GM18520 (cell line): Measurements from ENCODE around the gene XPNPEP2.

Experiments used
- ATAC-seq: cut with Tn5 transposase; IDR thresholded peaks from one replicate; pipeline ENCODE4 v1.9.1; 2021; ENCODE audit not compliant: unreplicated experiment

Gene XPNPEP2

DNA sequence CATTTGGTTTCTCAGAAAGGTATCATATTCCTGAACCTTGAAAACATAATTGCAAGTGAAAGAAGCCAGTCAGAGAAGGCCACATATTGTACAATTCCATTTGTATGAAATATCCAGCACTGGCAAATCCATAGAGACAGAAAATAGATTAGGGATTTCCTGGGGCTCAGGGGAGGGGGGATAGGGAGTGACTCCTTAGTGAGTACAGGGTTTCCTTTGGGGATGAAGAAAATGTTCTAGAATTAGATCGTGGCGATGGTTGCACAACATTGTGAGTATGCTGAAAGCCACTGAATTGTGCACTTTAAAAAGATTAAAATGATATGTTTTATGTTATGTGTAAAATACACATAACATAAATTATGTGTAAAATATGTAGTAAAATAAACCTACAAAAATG, 10.3 kb downstream of the XPNPEP2 start:
- ATAC-seq: no peak

DNA sequence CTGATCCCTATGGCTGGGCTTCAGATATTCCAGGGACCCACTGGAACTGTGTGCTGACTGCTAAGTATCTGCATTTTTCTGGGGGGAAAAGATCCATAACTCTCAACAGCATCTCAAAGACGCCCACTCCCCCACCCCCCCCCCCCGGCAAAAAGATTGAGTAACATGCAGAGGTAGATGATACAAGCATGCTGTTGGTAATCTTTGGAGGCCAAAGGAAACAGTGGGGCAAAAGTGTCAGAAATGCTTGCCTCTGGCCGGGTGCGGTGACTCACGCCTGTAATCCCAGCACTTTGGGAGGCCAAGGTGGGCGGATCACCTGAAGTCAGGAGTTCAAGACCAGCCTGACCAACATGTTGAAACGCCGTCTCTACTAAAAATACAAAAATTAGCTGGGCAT, 12.2 kb downstream of the XPNPEP2 start:
- ATAC-seq: no peak

DNA sequence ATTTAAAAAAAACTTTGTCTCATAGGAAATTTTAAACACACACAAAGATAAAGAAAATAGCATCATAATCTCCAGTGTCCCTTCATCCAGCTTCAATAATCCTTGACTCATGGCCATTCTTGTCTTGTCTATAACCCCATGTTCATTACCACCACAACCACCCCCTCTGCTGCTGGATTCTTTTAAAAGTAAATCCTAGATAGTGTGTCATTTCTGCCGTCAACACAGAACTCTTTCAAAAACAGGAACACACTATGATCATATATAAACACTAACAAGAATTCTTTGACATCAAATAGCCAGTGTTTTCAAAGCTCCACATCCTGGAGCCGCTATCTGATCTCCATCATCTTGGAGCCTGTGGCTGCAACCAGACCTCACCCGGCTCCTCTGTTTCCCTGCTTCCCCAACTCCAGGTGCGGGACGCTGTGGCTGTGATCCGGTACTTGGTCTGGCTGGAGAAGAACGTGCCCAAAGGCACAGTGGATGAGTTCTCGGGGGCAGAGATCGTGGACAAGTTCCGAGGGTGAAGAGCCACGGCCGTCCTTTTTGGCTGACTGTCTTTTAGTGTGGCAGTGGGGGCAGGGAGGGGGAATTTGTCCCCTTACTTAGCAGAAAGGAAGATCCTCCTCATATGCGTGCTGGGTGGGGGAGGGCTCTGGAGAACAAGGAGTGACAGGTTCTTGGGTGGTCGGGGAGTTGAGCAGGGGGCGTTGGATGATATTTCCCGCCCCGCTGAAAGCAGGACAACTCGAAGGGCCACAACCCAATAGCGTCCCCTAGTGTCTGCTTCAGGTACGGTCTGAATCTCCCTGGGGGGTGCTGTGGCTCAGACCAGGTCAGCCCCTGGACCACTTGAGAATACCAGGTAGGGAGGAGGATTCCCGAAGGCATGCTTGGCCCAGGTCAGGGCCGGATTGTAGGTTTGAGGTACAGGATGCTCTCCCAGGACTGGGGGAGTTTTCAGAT, 15.6 kb downstream of the XPNPEP2 start:
- no peak for ATAC-seq

DNA sequence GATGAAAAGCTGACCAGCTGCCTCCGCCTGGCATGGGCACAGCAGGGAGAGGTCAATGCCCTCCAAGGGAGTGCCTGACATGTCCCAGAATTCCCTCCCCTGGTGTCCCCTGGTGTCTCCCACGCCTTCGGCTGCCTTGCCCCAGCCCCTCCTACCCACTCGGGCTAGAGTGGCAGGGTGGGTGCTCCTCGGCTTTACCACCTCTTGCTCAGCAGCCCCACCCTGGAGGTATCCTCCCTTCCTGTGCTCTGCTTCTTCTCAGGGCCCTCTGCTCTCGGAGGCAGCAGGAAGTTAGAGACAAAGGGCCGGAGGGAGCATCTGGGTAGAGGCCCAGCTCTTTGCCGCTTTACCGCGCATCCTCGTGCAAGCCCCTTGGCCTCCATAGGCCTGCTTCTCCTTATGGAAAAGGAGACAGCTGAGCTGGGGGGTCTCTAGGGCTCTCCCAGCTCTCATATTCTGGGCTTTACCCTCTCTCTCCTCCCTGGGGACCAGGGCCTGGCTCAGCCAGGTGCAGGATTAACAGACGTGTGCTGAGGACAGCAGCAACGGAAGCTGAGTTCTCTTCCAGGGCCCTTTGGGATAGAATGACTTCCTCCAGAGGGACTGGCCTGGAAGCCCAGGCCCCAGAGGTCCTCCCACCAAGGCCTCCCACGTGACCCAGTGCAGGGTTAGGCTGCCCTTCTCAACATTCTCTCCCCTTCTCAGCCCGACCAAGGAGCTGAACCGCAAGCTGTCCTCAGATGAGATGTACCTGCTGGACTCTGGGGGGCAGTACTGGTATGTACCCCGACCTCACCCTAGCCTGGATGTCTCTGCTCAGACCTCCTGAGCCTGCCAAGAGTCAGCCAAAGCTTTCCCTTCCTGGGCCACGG, 17.2 kb downstream of the XPNPEP2 start:
- ATAC-seq: no peak

DNA sequence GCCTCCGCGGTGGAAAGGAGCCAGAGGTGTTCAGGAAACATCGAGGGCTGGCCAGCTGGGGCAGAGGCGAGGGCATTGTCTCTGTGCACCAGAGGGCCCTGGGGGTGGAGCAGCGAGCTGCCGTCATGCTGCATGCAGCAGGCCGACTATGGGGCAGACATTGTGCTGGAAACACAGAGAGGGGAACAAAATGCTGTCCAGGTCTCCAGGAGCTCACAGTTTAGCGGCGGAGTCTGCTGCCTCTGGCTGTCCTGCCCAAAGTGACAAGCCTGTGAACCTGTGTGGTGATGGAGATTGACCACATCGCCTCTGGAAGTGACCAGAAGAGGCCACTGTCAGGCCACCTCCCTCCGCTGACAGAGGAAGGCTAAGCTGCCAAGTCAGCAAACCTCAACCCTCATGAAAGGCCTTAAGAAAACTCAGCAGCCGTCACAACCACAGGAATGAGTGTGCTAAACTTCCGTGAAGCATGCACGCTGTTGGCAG, 20.8 kb downstream of the XPNPEP2 start:
- no peak for ATAC-seq

DNA sequence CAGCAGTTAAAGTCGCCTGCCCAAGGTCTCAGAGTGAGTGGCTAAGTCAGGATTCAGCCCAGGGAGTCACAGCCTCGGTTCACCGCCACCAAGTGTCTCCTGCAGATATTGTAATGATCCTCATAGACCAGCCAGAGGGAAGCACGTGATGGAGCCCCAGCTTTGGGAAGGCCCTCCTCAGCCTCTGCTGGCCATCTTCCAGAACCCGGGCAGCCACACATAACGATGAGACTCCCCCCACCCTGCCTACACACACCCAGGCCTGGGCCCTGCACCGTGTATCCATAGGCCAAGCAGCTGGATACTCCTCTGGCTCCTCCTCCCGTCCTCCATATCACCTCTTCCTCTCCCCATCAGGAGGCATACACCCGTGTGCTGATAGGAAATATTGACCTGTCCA, 21.4 kb downstream of the XPNPEP2 start:
- ATAC-seq: no peak

GRCh38 chrX:129760981-129761380, 22.2 kb downstream of the XPNPEP2 start:
- ATAC-seq: no peak

DNA sequence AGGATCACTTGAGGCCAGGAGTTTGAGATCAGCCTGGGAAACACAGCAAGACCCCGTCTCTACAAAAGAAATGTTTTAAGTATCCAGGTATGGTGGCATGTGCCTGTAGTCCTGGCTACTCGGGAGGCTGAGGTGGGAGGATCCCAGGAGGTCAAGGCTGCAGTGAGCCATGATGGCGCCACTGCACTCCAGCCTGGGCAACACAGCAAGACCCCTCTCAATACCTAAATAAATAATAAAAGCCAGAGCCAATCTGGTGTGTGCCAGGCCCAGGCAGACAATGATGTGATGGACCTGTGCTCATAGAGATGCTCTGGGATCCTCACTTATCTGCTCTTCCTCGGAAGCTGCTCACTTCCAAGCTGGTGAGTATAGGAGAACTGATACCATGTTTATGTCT, 22.8 kb downstream of the XPNPEP2 start:
- ATAC-seq: no peak

DNA sequence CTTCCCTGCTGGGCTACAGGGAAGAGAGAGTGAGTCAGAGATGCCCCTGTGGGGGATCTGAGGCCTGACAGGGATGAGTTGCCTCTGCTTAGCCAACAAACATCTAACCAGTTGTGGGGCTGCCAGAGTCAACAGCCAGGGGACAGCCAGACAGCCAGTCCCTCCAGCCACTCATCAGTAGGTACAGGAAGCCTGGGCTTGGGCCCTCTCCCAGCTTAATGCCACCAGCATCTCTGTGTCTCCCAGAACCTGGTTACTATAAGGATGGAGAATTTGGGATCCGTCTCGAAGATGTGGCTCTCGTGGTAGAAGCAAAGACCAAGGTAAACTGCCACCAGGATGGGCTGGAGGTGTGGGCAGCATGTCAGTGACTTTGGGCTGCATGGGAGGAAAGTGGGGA, 23.7 kb downstream of the XPNPEP2 start:
- no peak for ATAC-seq

DNA sequence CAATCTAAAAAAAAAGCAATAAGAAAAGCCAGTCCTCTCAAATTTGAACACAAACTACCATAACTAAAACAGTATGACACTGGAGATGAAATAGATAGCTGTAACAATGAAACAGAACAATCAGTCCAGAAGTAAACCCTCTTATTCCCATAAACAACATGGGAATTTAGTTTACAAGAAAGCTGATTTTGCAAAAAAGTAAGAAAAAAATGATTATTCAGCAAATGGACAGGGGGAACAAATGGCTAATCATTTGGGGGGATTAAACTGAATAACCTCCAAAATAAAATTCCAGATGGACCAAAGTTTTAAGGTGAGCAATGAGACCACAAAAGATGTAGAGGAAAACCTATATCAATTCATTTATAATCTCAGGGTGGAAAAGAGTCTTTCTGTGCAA, 24.9 kb downstream of the XPNPEP2 start:
- no peak for ATAC-seq

GRCh38 chrX:129768186-129768585, 29.4 kb downstream of the XPNPEP2 start:
- no peak for ATAC-seq

GRCh38 chrX:129768586-129769466, 30.0 kb downstream of the XPNPEP2 start:
- no peak for ATAC-seq

DNA sequence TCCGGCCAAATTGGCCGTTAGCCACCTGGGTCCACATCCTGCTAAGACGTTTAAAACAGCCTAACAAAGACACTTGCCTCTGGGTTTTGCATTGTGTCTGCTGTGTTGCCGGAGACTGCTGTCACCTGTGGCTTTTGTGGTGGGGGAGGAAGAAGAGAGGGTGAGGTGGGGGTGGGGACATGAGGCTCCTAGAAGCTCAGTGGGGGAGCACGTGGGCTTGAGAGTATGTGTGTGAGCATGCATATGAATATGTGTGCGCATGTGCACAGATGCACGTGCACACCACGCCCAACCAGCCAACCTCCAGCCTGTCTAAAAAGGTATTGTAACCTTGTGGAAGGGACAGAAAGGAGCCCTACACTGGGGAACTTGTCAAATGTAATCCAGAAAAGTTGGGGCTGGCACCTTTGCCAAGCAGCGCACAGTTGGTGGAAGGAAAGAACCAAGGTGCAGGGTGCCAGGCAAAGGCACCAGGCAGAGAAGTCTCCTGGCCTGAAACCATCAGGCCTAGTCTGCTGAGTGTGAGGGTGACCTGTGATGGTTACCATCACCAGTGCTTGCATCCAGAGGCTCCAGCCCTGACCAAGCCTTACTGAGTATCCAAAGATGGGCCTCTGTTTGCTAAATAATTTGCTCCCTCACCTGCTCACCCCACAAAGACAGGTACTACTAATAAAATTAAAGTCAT, 30.8 kb downstream of the XPNPEP2 start:
- peak; percentile 29 for ATAC-seq

GRCh38 chrX:129771266-129771995, 32.7 kb downstream of the XPNPEP2 start:
- ATAC-seq: no peak

DNA sequence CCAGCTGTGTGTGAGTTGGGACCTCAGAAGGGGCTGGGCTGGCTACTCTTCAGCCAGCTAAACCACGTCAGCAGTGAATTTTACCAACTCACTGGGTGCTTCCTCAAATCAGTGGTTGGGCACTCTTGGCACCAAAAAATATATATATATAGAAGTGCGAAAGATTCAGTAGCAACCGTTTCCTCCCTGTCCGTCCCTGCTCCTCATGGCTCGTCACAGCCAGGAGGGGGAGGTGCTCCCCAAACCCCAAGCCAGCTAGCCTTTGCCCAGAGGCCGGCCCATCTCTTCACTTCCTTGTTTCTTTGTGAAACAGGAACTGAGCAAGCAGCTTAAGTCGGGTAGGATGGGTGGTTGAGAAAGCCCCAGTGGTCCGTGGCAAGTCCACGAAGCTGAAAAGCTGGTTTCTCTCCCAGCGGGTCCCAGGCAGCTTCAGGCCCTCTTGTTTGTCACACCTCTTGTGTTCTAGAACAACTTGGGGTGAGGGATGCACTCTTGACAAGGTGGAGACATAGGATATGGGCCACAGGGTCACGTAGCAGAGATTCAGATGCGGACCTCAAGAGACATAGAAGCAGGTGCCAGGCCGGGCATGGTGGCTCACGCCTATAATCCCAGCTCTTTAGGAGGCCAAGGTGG, 34.1 kb downstream of the XPNPEP2 start:
- peak; percentile 71 for ATAC-seq

DNA sequence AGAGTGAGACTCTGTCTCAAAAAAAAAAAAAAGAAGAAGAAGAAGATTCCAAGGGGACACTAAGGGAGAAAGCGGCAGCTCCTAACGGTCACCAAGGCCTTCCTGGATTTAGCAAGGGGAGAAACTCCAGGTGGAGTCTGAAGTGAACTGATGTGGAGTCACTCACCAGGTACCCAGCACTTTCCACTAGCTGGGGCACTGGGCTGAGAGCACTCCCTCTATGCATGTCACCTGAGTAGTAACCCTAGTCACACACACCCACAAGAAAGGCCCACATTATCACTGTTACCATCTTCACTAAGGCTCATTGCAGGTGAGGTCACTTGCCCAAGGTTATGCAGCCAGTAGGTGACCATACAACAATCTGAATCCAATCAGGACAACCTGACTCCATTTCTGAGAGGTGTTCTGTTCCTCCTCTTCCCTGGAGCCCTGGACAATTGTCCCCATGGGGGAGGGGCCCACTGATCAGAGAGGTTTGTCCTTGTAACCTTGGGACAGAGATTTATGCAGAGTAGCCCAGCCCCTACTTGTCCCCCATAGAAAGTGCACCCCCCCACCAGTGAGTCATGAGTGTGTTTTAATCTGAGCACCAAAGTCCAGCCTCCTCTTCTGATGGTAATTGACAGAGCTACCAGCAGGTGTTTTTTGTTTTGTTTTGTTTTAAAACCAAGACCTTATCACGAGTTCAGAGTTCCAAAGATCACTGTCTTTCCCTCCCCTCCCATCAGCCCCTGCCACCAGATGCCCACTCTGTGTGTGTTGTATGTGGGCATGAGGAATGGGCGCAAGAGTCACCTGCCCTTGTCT, 35.1 kb downstream of the XPNPEP2 start:
- ATAC-seq: no peak

GRCh38 chrX:129777218-129778030, 38.6 kb downstream of the XPNPEP2 start:
- ATAC-seq: peak; percentile 15
